H7 (cell line): ENCODE results near the gene RCE1. TPM values are rescaled to one million over a fixed set of nuclear protein-coding genes. Genes with fewer than 3 reads are reported as not detected.

Experiments used
- DNase-seq: peaks from one replicate; pipeline ENCODE4 v3.0.0; 2012
- H3K27me3 ChIP-seq: 2 replicates; pipeline ENCODE4 v1.6.0; 2011; ENCODE audit warnings: mild to moderate bottlenecking, low read length; ENCODE audit not compliant: control insufficient read depth, insufficient read depth
- H3K36me3 ChIP-seq: replicated peaks from 2 replicates; pipeline ENCODE4 v1.5.1; 2011; ENCODE audit warnings: low read length; ENCODE audit not compliant: control insufficient read depth, insufficient read depth
- H3K4me3 ChIP-seq: 2 replicates; pipeline ENCODE4 v1.5.1; 2011; ENCODE audit warnings: low read depth, mild to moderate bottlenecking, control low read depth, low read length, moderate library complexity; ENCODE audit not compliant: insufficient read depth
- total RNA-seq: library from RNA; depleted of rRNA; stranded (reverse); fragments of >200 nt; shearing (Covaris generic); gene quantifications from 2 replicates; pipeline ENCODE4 v1.2.3, GENCODE V29; 2014

The RCE1 gene
- total RNA-seq, 1 experiment from 2014 or later: 43.1 TPM

DNA sequence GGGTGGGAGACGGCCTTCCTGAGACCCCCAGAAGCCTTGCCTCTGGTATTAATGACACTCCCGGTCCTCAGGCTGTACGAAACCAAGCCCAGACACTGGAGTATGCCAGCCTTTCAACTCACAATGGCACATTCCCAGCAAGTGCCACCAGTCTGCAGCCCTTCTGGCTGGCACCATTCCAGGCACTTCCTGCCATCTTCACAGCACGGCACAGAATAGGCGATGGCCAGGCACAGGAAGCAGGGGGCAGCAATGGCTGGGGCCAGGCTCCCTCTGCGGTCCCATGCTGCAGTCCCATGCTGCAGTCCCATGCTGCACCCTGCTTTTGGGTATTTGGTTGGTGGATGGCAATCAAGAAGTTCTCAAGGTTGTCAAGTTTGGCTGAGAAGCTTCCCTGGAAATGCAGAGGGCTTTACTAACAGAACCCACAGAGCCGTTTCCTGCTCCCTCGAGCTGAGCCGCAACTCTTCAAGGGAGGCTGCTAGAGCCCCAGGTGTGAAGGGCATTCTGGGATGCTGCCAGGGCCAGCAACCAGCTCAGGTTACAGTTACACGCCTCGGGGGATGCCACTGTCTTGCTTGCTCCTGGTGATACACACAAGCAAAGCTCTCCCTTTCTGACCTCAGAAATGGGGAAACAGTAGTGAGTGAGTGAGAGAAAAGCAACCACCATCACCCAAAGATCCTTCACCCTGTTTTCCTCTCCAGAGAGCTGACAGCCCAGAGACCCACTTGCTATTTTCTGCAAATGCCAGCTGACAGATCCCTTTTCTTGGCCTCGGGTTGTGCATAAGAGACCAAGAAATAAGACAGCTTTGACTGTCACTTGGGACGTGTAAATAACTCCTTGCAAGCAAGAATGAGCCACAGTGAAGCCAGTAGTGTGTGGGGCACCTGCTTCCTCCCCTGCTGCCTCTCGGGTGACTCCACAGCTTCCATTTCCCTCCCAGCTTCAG lies 37.5 kb downstream of the RCE1 start:
- no peak overlapping the region for H3K4me3 ChIP-seq
- DNase-seq: peak; percentile 59
- no peaks in the 10 kb centered on the region for H3K36me3 ChIP-seq
- no peaks in the 10 kb centered on the region for H3K27me3 ChIP-seq

DNA sequence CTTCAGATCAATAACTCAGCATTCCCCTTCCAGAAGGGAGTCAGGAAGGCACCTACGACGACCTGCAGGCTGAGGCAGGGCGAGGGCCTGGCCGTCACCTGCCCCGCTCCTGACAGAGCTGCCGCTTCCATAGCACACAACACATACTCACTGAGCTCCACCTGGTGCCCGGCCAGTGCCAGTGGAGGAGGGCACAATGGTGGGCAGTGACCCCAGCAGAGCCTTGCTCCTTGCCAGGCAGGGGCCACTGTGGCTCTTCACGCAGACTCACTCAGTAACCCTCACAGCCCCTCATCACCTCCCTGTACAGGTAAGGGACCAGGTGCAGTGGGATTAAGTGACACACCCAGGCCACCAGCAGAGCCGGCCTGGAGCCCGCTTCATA lies 38.2 kb downstream of the RCE1 start:
- DNase-seq: no peak
- H3K4me3 ChIP-seq: no peak overlapping the region
- H3K27me3 ChIP-seq: no peaks in the 10 kb centered on the region
- H3K36me3 ChIP-seq: no peaks in the 10 kb centered on the region

DNA sequence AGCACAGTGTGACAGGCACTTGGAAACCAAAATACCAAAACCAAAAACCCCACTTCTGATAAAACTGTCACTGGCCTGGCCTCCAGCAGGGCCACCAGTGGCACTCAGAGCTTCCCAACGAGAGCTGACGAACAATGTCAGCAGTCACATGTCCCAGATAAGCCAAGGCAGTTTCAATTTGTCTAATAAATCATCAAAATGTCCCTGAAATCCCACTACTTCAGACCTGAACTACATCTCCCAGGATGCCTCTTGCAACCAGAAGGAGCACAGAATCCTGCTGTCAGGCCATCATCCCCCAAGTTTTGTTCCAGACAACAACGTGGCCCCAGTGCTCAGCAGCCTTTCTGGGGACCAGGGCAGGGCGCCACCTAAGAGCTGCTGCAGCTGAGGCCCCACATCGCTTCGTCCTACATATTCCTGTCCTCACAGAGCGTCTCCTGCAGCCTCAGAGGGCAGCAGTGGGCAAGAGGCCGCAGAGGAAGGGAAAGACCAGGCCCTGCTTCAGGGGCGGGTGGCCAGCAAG lies 38.7 kb downstream of the RCE1 start:
- Histone ChIP-seq H3K36me3 (no peaks in the 10 kb centered on the region), H3K4me3 (no peak overlapping the region), H3K27me3 (no peaks in the 10 kb centered on the region)
- no peak for DNase-seq

DNA sequence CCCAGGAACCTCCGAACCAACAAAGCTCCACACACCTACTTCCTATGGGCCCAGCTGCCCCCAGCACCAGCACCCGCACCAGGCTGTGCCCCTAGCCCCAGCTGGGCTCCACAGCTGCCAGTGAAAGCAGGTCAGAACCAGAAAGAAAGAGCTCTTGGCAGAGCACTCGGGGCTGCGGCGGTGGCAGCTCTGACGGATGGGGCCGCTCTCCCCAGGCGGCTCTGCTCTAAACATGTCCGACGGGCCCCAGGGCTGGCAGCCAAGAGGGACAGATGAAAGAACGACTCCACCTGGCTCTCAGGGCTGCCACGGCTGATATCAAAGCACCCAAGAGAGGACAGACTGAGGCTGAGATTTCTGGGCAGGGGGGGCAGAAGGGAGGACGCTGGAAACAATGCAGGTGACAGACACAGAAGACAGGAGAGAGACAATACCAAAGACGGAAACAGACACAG lies 39.3 kb downstream of the RCE1 start:
- H3K36me3 ChIP-seq: no peaks in the 10 kb centered on the region
- no peak for DNase-seq
- no peaks in the 10 kb centered on the region for H3K27me3 ChIP-seq

DNA sequence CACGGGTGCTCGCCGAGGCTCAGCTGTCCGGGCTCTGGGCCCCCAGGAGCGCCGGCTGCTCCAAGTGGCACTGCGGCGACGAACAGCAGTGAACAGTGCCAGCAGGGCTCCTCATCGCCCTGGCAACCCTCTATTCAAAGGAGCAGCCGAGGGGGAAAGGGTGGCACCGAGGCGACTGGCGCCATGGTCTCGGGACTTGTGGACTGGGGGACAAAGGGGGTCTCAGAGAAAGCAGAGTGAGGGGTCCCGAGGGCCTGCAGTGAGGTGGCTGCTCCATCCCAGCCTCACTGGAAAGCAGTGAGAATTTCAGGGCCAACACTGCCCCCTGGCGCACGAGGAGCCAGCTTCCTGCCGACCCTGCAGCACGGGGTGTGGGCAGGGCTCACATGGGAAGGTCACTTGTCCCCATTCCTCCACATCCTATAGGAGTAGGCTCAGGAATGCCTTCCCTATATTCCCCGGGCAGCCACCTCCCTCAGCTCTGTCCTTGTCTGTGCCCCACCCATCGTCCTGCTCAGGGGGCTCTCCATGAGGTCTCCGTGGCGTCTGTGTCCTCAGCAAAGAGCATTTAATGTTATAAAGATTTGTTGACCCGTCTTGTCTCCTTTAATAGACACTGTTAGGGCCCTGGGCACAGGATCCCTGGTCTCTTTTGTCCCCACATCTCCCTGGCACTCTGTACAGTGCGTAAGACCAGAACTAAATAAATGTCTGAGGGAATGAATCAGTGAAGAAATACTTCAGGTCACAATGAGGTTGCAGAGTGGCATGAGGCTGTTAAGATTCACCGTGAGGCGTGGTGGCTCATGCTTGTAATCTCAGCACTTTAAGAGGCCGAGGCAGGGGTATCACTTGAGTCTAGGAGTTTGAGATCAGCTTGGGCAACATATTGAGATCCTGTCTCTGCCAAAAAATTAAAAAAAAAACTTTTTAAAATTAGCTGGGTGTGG lies 40.0 kb downstream of the RCE1 start:
- Histone ChIP-seq H3K27me3 (no peaks in the 10 kb centered on the region), H3K36me3 (no peaks in the 10 kb centered on the region), H3K4me3 (no peak overlapping the region)
- peak; percentile 86 for DNase-seq

More for the DNA sequence above, 39.3 kb downstream of the RCE1 start:
- H3K4me3 ChIP-seq: no peak overlapping the region

- DNase-seq: no peak
- Histone ChIP-seq H3K27me3 (no peaks in the 10 kb centered on the region), H3K36me3 (no peaks in the 10 kb centered on the region), H3K4me3 (no peak overlapping the region)
These were observed 41.2 kb downstream of the RCE1 start for GRCh38 chr11:66884443-66884842.

DNA sequence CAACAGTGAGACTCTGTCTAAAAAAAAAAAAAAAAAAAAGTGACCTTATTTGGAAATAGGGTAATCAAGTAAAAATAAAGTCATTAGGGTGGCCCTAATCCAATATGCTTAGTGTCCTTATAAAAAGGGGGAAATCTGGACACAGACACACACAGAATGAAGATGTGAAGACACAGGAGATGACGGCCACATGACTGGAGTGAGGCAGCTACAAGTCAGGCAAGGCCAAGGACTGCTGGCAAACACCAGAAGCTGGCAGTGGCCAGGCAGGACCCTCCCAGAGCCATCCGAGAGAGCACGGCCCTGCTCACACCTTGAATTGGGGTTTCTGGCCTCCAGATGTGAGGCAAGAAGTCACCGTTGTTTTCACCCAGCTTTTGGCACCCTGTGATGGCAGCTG lies 42.2 kb downstream of the RCE1 start:
- Histone ChIP-seq H3K36me3 (no peaks in the 10 kb centered on the region), H3K27me3 (no peaks in the 10 kb centered on the region), H3K4me3 (no peak overlapping the region)
- no peak for DNase-seq

DNA sequence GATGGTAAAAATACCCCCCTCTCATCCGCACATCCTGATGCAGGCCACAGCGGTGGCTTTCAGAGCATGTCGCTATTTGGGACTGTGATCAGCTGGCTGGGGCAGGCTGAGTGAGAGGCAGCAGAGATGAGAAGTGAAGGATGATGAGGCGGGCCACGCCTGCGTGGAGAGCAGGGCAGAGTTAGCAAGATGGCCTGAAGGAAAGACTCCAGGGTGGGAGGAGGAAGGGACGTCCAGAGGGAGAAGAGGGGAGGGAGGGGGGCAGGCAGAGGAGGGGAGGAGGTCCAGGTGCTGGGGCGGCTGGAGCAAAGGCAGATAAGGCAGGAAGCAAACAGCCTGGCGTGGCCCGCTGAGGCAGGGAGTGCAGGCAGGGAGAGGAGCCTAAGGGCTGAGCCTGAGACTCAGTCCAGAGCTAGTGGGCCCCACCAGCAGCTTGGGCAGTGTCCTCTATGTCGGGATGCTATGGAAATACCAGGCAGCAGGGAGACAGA lies 42.8 kb downstream of the RCE1 start:
- Histone ChIP-seq H3K27me3 (no peaks in the 10 kb centered on the region), H3K4me3 (no peak overlapping the region), H3K36me3 (no peaks in the 10 kb centered on the region)
- peak; percentile 45 for DNase-seq

DNA sequence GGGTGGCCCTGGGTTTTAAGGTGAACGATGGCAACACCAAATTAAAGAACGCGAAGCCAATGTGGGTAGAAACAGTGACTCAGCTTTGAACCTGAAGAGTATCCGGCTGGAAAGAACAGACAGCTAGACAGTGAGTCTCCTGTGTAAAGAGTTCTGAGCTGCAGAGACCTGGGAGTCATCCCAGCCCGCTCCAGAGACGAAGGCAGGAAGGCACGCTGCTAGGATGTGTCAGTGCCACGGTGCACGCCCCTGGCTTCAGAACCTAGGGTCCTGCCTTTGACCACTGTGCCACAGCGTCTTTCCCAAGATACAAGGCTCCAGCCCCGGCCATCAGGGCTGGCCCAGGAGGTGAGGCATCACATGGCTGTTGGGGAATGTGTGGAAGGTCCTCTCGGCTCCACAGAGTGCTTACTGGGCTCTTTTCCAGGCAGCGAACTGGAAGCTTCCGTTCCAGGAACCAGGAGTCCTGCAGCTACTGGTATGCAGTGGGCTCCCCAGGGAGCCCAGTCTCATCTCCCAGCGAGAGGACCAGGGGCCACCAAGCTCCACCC lies 43.5 kb downstream of the RCE1 start:
- DNase-seq: peak; percentile 54
- H3K36me3 ChIP-seq: no peaks in the 10 kb centered on the region
- no peak overlapping the region for H3K4me3 ChIP-seq
- no peaks in the 10 kb centered on the region for H3K27me3 ChIP-seq

DNA sequence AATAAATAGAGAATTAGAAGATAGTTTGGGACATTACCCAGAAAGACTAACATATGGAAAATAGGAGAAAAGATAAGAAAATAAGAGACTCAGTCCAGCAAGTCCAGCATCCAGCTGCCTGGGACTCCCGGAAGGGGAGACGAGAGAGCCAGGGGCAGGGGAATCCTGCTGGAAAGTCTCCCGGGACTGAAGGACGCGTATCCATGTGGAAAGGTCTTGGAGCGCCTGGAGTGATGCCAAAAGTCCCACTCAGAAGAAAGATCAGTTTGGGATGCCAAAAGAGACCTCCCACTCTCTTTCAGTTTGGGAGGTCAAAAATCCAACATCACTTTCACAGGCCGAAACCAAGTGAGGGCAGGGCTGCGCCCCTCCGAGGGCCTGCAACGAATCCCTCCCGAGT lies 44.3 kb downstream of the RCE1 start:
- H3K36me3 ChIP-seq: no peaks in the 10 kb centered on the region
- no peak overlapping the region for H3K4me3 ChIP-seq
- no peaks in the 10 kb centered on the region for H3K27me3 ChIP-seq
- peak; percentile 24 for DNase-seq

GRCh38 chr11:66888282-66888681 lies 45.0 kb downstream of the RCE1 start:
- H3K4me3 ChIP-seq: no peak overlapping the region
- no peaks in the 10 kb centered on the region for H3K27me3 ChIP-seq
- DNase-seq: peak; percentile 18
- H3K36me3 ChIP-seq: no peaks in the 10 kb centered on the region

DNA sequence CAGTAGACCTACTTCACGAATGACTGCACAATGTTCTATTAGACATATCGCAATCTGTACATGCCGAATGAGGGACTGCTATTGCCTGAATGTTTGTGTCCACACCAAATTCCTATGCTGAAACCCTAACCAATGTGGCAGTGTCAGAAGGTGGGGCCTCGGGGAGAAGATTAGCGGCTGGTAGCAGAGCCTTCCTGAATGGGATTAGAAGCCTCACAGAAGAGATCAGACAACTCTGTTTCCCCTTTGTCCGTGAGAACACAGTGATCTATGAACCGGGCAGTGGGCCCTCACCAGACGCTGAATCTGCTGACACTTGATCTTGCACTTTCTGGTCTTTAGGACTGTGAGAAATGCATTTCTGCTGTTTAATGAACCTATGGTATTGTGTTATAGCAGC lies 46.7 kb downstream of the RCE1 start:
- Histone ChIP-seq H3K4me3 (no peak overlapping the region), H3K27me3 (no peaks in the 10 kb centered on the region), H3K36me3 (no peaks in the 10 kb centered on the region)
- DNase-seq: peak; percentile 47

- no peak overlapping the region for H3K4me3 ChIP-seq
- DNase-seq: peak; percentile 39
- no peaks in the 10 kb centered on the region for H3K36me3 ChIP-seq
- H3K27me3 ChIP-seq: no peaks in the 10 kb centered on the region
These were observed 48.8 kb downstream of the RCE1 start for GRCh38 chr11:66891851-66892660.
